ENCODE data around the gene ARHGAP19. TPM values are rescaled to one million over a fixed set of nuclear protein-coding genes. Genes with fewer than 3 reads are reported as not detected.

The ARHGAP19 gene
- polyA plus RNA-seq, 1 donor from 2014 or later, result 5.2 TPM

GRCh38 chr10:97254694-97255093, 37.7 kb downstream of the ARHGAP19 start:
- Histone ChIP-seq H3K79me2 (replicated peaks; ENCODE audit: insufficient read depth, low read length) (no peaks in the 10 kb centered on the region), H3K4me3 (ENCODE audit: low read length) (no peak overlapping the region), H3K9me2 (ENCODE audit: insufficient read depth, low read length) (no peaks in the 10 kb centered on the region), H4K20me1 (ENCODE audit: insufficient read depth) (no peaks in the 10 kb centered on the region), H3K4me2 (ENCODE audit: low read length) (no peak overlapping the region), H3K36me3 (ENCODE audit: insufficient read depth, low read length) (no peaks in the 10 kb centered on the region), H3K9ac (ENCODE audit: low read length) (no peak overlapping the region), H2AFZ (ENCODE audit: low read depth, low read length) (no peak overlapping the region), H3K27me3 (ENCODE audit: insufficient read depth, low read depth, low read length) (no peaks in the 10 kb centered on the region), H3K9me3 (ENCODE audit: low read length) (no peaks in the 10 kb centered on the region), H3K27ac (ENCODE audit: low read length) (no peak overlapping the region), H3F3A (ENCODE audit: insufficient read depth, low read length, poor library complexity, severe bottlenecking) (no peaks in the 10 kb centered on the region)
- TF ChIP-seq TAF1 (IDR thresholded peaks at IDR 0.05; ENCODE audit: low read depth) (no peak), POLR2AphosphoS5 (IDR thresholded peaks at IDR 0.05) (no peak), RAD21 (conservative IDR thresholded peaks at IDR 0.05) (no peak), CTCF (IDR thresholded peaks at IDR 0.05; ENCODE audit: poor library complexity, severe bottlenecking) (no peak), REST (IDR thresholded peaks at IDR 0.05; ENCODE audit: borderline replicate concordance) (no peak), SMC3 (conservative IDR thresholded peaks at IDR 0.05; ENCODE audit: poor library complexity) (no peak), EP300 (conservative IDR thresholded peaks at IDR 0.05; ENCODE audit: poor library complexity, severe bottlenecking) (no peak), EZH2 (IDR thresholded peaks at IDR 0.05; ENCODE audit: borderline replicate concordance, insufficient read depth, low read length, poor library complexity, severe bottlenecking) (no peak), MXI1 (conservative IDR thresholded peaks at IDR 0.05; ENCODE audit: poor library complexity, severe bottlenecking) (no peak)

- H3K4me2 ChIP-seq (ENCODE audit: low read length), result no peak overlapping the region
- no peaks in the 10 kb centered on the region for H3K9me2 ChIP-seq (ENCODE audit: insufficient read depth, low read length)
- H3K79me2 ChIP-seq (replicated peaks; ENCODE audit: insufficient read depth, low read length), result no peaks in the 10 kb centered on the region
- H3F3A ChIP-seq (ENCODE audit: insufficient read depth, low read length, poor library complexity, severe bottlenecking), result no peaks in the 10 kb centered on the region
- no peak for TF ChIP-seq EZH2 (IDR thresholded peaks at IDR 0.05; ENCODE audit: borderline replicate concordance, insufficient read depth, low read length, poor library complexity, severe bottlenecking)
- no peak for TF ChIP-seq REST (IDR thresholded peaks at IDR 0.05; ENCODE audit: borderline replicate concordance)
- TF ChIP-seq RAD21 (conservative IDR thresholded peaks at IDR 0.05), result no peak
- no peak overlapping the region for H3K4me3 ChIP-seq (ENCODE audit: low read length)
- H3K36me3 ChIP-seq (ENCODE audit: insufficient read depth, low read length), result no peaks in the 10 kb centered on the region
- no peaks in the 10 kb centered on the region for H4K20me1 ChIP-seq (ENCODE audit: insufficient read depth)
- H3K27me3 ChIP-seq (ENCODE audit: insufficient read depth, low read depth, low read length), result no peaks in the 10 kb centered on the region
- no peaks in the 10 kb centered on the region for H3K9me3 ChIP-seq (ENCODE audit: low read length)
- H2AFZ ChIP-seq (ENCODE audit: low read depth, low read length), result no peak overlapping the region
- no peak overlapping the region for H3K27ac ChIP-seq (ENCODE audit: low read length)
- H3K9ac ChIP-seq (ENCODE audit: low read length), result no peak overlapping the region
Measured at GRCh38 chr10:97250952-97251351, 41.5 kb downstream of the ARHGAP19 start.

All from neural cell (in vitro differentiated cells).